ENCODE measurements around the gene TRIL.

The TRIL gene

DNA sequence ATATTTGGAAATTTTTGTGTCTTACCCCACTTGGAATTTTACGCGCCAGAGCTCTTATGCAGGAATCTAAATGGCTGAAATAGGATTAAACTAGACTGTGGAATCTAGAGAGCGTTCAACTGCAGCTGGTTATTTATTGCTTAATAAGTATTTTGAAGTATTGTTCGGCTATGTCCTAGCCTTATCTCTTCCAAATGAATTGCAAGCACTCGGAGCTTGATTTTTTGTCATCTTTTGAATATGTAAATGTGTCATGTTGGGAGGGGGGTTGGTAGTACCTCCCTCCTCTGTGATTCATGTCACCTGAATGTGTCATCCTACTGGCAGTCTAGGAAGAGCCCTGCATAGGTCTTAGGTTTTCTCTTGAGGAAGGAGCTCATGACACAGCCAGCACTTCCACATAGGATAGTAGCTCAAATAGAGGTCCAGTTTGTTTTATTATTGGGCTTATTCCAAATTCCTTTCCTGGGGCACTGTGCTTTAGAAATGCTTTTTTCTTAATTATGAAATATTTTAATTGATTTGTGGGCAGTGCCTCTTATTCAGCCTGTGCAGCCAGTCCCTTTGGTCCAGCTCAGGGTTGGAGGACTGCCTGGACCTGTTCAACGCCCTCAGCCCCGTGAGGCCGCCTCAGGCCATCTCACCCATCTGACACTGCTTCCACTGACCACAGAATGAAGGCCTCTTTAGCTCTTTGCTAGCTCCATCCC lies 22.5 kb upstream of the TRIL start:
- DNase-seq, result no peak

DNA sequence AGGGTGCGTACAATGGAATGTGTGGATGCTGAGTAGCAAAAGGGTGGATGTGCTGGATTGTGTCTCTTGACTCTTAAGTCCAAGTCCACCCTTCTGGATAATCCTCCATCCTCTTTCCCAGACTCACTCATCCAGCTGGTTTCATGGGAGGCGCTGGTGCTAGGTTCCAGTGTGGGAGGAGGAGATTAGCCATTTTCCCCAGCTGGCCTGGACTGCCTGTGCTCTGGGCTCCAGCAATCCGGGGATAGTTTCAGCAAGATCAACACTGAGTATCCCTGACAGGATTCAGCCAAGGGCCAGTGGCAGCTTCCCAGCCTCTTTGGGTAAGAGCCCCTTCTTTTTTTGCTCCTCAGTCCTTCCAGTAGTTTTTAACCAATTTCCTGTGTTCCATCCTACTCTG lies 21.6 kb upstream of the TRIL start:
- DNase-seq, result no peak

DNA sequence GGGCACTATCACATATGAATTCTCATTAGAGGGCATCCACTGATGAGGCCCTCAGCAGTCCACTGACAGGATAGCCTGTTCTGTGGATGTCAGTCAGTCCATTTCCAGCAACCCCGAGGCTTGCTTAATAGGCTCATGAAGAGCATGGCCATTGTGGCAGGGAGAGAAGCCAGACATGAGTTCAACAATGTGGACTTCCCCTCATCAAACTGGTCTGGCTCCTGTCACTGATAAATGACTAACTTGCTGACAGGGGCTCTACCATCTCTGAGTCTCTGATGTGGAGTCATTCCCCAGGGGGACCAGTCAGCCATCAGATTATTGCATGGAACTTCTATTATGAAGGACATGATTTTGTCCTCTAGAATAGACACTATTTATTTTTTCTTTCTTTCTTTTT lies 19.8 kb upstream of the TRIL start:
- DNase-seq, result no peak

DNA sequence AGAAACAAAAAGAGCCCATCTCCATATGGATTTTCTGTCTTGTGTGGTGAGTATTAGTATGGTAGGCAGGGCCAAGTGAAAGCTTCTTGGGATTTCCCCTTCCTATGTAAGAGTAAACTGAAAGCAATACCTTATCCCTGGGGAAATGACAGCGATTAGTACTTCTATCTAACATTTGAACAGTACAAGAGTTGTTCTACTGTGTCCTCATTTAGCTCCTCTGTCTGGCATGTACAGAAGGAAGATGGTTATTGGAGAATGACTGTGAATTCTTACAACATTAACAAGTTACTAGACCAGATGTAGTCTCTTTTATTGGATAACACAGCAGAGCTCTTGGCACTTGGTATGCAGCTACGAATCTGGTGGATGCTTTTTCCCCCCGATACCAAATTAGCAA lies 17.9 kb upstream of the TRIL start:
- no peak for DNase-seq

- no peak for DNase-seq
Measured at GRCh38 chr7:28973591-28973990, 15.5 kb upstream of the TRIL start.

DNA sequence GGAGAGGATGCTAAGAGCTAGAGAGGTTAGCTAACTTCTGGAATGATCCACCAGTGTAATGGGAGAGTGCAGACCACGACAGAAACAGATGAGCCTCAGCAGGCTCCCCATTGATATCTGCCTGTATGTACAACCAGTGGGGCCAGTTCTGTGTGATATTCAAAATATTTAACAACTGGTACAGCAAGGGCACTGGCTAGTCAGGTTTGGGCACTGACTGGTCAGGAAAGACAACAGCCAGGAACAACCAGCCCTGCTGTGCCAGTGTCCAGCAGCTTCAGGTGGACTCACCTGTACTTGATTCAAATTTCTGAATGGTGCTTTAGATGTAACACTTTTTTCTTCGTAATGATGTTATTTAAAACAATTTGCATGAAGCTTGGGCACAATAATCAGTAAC lies 5.9 kb upstream of the TRIL start:
- DNase-seq, result no peak

DNA sequence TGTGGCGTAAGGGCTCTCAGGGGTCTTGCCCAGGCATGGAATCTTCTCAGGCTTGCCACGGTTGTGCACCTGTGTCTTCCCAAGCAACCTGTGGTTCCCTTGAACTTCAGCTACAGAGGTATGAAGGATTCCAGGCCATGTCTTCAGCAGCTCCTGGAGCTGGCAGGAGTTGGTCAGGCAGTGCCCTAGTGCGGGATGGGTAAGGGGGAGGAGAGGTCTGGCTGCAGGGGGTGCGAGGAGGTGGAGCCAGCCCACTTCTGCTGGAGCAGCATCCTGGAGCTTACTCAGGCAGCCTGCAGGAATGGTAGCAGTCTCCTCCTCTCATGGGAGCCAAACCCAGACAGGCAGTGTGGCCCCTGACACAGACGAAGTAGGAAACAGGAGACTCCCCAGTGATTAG lies 3.8 kb upstream of the TRIL start:
- no peak for DNase-seq

- DNase-seq, result no peak
Measured at GRCh38 chr7:28960071-28960840, 2.1 kb upstream of the TRIL start.

DNA sequence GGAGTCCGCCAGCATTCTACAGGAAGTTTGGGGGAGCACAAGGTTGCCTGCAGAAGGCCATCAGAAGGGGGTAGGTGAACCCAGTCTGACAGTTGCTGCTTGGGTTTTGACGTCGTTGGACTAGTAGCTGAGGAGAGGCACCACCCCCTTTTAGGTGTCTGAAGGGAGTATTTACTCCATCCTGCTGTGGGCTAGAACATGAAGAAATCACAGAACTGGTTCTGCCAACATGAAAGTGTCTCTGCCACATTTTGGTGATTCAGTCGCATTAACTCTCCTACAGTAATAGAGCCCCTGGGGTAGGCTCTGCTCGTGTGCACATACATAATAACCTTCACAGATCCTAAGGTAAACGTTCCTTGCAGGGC lies 834 bp upstream of the TRIL start:
- DNase-seq, result no peak

DNA sequence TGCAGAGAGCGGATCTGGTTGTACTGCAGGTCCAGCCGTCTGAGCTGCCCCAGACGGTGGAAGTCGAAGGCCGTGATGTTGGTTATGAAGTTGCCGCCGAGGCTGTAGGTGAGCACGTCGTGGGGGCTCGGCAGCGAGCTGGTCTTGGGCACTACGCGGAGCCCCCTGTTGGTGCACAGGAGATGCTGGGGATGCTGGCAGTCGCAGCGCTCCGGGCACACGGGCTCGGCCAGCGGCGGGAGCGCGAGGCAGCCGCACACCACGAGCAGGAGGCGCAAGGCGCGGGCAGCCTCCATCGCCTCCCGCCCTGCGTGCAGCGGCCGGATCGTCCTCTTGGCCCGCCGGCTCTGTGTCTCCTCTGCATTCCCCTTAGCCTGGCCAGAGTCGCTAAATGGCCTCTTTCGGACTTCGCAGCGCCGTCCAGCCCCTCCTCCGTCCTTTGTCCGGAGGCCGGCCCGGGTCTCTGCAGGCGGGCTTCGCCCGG lies 337 bp downstream of the TRIL start:
- DNase-seq, result no peak

DNA sequence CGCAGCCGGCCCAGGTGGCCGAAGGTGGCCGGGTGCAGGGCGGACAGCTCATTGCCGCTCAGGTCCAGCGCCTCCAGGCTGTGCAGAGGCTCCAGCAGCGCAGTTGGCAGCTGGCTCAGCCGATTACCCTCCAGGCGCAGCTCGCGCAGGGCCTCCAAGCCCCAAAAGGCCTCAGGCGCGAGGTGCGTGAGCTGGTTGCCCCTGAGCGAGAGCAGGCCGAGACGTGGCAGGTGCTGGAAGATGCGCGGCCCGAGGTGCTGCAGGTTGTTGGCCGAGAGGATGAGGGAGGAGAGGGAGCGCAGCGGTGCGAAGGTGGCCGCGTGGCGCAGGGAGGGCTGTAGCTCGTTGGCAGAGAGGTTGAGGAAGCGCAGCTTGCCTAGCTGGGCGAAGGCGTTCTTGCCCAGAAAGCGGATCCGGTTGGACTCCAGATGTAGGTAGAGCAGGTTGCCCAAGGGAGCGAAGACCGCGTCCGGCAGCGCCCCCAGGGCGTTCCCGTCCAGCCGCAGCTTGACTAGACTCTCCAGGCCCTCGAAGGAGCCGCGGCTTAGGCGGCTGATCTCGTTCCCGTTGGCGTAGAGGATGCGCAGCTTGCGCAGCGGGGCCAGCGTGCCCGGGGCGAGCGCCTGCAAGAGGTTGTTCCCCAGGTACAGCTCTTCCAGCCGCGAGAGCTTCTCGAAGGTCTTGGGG lies 923 bp downstream of the TRIL start:
- DNase-seq, result no peak

- no peak for DNase-seq
Measured at GRCh38 chr7:28956608-28957063, 1.5 kb downstream of the TRIL start.

GRCh38 chr7:28955718-28956607 lies 2.2 kb downstream of the TRIL start:
- DNase-seq, result no peak

DNA sequence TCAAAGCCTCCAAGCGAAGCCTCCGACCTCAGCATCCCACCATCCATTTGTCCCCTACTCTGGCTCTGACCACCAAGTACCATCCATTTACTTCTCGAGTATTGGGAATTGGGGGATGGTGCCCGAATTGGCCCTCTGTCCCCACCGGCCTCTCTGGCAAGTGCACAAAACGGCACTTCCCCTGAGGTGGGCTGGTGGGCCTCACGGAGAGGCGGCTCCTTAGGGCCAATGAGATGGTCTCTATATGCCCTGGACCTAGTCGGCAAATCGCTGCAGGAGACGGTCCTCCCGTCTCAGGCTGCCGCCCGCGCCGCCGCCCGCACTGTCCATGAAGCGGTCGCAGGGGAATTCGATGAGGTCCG lies 2.8 kb downstream of the TRIL start:
- DNase-seq, result no peak

DNA sequence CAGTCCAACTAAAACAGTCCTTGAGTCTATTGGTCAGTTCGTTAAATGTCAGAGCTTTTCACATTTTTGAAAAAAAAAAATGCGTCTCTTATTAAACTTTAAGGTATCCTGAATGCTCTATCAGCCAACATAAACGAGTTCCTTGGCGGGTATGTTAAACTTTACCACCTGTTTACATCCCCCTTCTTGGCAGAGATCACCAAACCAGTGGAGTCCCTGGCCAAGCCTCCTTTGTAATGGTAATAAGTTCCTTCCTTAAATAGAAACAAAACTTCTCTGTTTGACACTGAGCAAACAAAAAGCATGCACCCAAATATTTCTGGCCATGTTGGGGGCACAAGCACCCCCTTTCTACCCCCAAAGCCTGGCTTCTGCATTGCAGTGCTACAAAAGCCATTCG lies 3.2 kb downstream of the TRIL start:
- no peak for DNase-seq

DNA sequence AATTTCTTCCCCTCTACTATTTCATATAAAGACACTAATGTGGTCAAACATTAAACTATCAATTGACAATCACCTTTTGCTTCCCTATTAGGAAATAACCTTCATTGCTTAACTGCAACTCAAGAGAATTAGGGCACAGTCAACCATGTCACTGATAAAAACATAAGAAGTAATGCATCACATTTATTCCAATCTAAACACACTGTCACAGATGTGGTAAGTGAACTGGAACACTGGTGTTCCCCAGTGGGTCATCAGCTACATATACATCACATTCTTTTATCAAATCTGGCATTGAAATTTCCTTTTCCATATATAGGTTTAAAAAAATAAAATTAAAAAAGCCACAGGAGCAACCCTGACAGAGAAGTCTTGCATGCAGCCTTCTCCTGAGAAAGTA lies 3.7 kb downstream of the TRIL start:
- DNase-seq, result no peak

DNA sequence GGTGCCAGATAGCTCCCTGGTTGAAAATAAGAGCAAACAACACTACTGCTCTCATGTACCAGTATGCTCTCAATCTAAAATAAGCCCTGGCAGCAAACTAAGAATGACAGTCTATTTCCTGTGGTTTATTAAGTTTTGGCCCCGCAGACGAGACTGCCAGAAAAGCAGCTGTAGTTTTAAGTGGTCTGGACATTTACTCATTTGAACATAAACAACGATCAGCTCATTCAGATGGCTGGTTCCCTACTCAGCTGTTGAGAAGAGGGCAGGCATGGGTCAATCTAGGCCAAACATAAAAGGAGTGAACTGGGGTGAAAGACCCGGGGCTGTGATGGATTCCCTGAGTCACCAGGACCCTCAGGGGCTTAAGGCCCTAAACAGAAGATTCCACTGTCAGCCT lies 4.5 kb downstream of the TRIL start:
- DNase-seq, result no peak

DNA sequence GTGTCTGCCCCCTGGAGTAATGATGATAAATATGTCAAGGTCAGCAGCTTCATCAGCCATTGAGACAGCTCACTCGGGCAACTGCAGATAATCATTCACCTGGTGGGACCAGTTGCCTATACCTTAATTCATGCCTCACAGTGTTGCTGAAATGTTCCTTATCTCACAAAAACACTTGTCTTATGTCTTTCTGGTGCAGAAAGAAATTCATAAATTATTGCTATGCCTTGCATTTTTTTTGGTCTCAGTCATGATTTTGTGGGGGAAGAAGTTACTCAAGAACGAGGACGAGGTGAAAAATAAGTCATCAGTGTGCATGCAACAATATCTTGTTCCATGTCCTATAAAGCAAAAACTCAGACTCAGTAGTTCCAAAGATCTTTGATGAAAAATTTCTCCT lies 16.0 kb downstream of the TRIL start:
- no peak for DNase-seq

GRCh38 chr7:28941633-28942032 lies 16.5 kb downstream of the TRIL start:
- DNase-seq, result no peak

DNA sequence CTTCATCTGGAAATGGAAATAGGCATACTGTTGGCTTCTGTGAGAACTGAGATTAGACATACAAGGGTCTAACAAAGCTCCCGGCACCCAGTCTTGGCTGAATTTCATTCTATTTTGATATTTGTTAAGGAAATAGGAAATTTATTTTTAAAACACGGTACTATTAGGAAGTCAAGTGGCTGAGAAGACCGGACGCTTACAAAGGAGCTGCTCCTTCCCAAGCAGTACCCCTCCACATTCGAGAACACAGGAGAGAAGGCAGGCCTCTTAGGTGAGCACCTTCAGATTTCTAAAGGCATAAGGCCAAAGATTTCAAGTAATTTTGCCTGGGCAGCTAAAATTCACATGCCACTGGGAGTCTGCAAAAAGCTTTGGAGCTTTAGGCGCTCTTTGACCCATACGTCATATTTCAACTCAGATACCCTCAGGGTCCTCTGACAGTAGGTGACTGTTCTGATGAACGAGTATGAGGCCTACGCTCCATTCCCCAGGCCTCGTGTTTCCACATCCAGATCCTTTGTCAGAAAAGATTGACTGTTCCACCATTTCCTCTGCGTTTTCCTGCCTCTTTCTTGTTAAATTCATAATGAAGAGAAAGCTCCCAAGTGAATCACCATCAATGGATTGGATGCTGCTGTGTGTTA lies 17.3 kb downstream of the TRIL start:
- no peak for DNase-seq

DNA sequence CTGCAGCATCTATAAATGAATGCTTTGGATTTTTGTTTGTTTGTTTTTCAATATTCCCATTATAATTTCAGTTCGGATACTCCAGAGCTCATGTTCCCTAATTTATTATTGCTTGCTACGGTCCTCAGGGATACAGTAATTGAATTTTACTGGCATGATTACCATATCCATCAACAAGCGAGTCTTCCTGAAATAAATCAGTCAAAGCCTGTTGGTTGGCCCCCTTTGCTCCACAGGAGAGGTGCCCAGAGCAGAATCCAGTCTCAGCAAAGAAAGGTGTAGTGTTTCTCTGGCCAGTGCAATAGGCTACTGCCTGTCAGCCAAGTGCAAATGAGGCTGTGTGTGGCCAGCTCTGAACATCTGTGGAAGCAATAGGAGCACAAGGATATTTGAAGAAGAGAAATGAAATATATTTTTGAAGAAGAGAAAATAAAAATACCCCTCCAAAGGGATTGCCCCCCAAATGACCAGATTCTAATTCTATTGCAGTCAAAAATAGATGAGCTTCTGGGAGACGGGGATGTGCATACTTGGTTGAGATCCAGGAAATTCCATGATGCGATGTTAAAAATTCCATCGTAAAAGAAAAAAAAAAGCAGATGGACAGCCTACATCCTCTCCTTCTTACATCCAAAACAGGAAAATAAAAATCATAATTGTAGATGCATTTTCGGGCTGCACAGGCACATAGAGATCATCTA lies 18.1 kb downstream of the TRIL start:
- DNase-seq, result no peak

DNA sequence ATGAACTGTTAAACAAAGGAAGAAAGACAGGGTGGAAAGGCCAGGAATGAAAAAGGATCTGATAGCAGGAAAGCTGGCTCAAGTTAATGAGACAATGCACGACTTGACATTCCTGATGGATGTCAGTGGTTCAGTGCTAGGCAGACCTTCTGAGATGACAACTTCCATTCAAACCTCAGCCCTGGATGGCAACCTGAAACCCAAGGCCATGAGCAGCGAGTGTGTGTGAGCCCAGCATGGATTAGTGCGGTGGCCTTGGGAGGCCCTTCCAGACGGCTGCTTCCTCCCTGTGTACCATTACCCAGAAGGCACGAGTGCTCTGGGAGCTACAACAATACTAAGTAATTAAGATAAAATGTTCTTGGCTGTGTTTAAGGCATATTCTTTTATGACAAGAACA lies 18.8 kb downstream of the TRIL start:
- DNase-seq, result no peak
